ENCODE measurements around the gene EEFSEC. TPM values are rescaled to one million over a fixed set of nuclear protein-coding genes. Genes with fewer than 3 reads are reported as not detected.

Gene EEFSEC
- total RNA-seq, 6 donors from 2014 or later = 14.9 to 38.8 (median 17.9) TPM

DNA sequence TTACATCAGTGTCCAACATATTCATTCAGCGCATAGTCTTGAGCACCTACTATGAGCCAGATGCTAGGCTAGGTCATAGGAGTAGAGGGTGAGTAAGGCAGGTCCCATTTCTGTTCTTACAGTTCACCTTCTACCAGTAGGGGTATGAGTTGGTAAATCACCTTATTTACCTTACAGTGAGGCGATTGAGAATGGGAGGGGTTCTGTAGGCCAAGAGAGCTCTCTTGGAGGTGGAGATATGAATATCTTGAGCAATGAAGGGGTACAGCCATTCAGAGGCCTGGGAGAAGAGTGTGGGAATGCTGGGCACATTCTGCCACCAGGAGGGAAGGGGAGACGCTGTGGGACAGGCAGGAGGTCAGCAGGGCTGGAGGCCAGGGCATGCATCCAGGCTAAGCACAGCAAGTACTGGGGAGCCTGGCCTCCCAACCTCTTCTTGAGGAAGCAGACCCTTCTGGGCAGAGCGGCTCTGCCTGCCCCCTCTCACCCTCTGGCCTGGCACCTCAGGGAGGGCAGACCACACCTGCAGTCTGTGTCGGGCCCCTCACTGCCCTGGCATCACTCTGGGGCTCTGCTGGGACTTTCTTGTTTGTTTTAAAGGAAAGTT lies 123.4 kb downstream of the EEFSEC start:
- Histone ChIP-seq H3K36me3 (peaks cover 0 to 13% (median 4%) of the 10 kb centered on the region in 4 donors), H3K4me3 (no peak overlapping the region), H3K4me1 (peaks cover 8 to 15% (median 10%) of the 10 kb centered on the region in 4 donors), H3K27me3 (no peaks in the 10 kb centered on the region), H3K9me3 (no peaks in the 10 kb centered on the region), H3K27ac (peak overlapping the region in 1 of 4 donors; percentile 28)
- TF ChIP-seq EP300 (IDR thresholded peaks at IDR 0.05) (no peak), POLR2A (IDR thresholded peaks at IDR 0.05) (no peak)
- TF ChIP-seq, protein P1, sequence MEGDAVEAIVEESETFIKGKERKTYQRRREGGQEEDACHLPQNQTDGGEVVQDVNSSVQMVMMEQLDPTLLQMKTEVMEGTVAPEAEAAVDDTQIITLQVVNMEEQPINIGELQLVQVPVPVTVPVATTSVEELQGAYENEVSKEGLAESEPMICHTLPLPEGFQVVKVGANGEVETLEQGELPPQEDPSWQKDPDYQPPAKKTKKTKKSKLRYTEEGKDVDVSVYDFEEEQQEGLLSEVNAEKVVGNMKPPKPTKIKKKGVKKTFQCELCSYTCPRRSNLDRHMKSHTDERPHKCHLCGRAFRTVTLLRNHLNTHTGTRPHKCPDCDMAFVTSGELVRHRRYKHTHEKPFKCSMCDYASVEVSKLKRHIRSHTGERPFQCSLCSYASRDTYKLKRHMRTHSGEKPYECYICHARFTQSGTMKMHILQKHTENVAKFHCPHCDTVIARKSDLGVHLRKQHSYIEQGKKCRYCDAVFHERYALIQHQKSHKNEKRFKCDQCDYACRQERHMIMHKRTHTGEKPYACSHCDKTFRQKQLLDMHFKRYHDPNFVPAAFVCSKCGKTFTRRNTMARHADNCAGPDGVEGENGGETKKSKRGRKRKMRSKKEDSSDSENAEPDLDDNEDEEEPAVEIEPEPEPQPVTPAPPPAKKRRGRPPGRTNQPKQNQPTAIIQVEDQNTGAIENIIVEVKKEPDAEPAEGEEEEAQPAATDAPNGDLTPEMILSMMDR (IDR thresholded peaks at IDR 0.05) = no peak
- peak; percentile 37 to 45 for DNase-seq
- no peak for ATAC-seq (ENCODE audit: low FRiP score in 2 of 2)
- WGBS, 2 donors = 68 to 72% methylated on average over 4 to 5 of the region's 5 CpGs

DNA sequence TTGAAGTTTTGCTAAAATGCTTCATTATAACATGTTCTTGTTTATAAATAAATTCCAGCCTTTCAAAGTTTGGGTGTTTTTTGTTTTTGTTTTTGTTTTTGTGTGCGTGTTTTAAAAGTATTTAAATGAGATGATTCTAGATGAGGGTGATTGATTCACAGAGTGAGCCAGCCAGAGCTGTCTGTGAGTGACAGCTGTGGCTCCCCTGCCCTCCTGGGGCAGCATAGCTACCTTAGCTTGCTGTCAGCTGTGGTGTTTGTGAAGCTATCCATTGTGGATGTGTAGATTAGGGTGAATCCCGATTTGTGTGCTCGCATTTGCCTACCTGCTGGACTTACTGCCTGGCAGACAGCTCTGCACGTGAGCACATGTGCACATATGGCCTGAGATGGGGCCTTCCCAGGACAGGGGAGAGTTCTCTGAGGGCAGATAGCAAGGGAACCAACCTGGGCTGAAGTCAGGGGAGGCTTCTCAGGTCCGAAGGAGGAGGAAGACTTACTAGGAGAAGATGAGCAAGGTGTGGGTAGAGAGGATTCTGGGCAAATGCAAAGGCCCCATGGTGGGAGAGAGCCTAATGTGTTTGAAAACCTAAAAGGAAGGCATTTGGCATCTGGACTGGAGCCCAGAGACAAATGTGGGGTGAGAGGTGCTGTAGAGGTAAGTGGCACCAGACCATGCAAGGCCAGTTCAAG lies 124.2 kb downstream of the EEFSEC start:
- Histone ChIP-seq H3K4me1 (peaks cover 10 to 24% (median 14%) of the 10 kb centered on the region in 4 donors), H3K27ac (no peak overlapping the region), H3K36me3 (peaks cover 0 to 5% (median 3%) of the 10 kb centered on the region in 4 donors), H3K27me3 (no peaks in the 10 kb centered on the region), H3K9me3 (no peaks in the 10 kb centered on the region), H3K4me3 (no peak overlapping the region)
- no peak for ATAC-seq (ENCODE audit: low FRiP score in 2 of 2)
- 94 to 95% methylated on average over 5 of the region's 5 CpGs for WGBS, 2 donors
- DNase-seq = no peak
- TF ChIP-seq POLR2AphosphoS5 (IDR thresholded peaks at IDR 0.05) (no peak), EP300 (IDR thresholded peaks at IDR 0.05) (no peak), POLR2A (IDR thresholded peaks at IDR 0.05) (no peak)
- TF ChIP-seq, protein P1 (IDR thresholded peaks at IDR 0.05) = no peak

DNA sequence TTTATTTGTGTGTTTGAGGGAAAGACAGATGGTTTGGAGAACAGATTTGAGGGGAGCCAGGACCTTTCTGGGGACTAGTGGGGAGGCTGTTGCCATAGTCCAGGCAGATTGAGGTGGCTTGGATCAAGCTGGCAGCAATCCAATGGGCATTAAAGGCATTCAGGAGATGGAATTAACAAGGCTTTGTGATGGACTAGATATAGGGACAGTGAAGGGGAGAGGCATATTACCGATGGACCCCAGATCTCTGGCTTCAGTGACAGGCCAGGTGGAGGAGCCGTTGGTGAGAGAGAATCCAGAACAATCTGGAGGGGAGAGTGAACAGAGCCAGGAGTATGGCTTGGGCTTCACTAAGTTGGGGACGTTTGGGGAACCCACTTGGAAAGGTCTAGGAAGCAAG lies 124.8 kb downstream of the EEFSEC start:
- TF ChIP-seq, protein P1 (IDR thresholded peaks at IDR 0.05) = no peak
- TF ChIP-seq POLR2AphosphoS5 (IDR thresholded peaks at IDR 0.05) (no peak), EP300 (IDR thresholded peaks at IDR 0.05) (no peak), POLR2A (IDR thresholded peaks at IDR 0.05) (no peak)
- ATAC-seq (ENCODE audit: low FRiP score in 2 of 2) = no peak
- H3K9me3 ChIP-seq = no peaks in the 10 kb centered on the region
- H3K4me3 ChIP-seq = no peak overlapping the region
- H3K4me1 ChIP-seq = peaks cover 10 to 28% (median 14%) of the 10 kb centered on the region in 4 donors
- H3K27ac ChIP-seq = no peak overlapping the region
- no peaks in the 10 kb centered on the region for H3K27me3 ChIP-seq
- H3K36me3 ChIP-seq = peaks cover 0 to 5% (median 0%) of the 10 kb centered on the region in 4 donors
- 75 to 82% methylated on average over 3 of the region's 3 CpGs for WGBS, 2 donors
- no peak for DNase-seq

DNA sequence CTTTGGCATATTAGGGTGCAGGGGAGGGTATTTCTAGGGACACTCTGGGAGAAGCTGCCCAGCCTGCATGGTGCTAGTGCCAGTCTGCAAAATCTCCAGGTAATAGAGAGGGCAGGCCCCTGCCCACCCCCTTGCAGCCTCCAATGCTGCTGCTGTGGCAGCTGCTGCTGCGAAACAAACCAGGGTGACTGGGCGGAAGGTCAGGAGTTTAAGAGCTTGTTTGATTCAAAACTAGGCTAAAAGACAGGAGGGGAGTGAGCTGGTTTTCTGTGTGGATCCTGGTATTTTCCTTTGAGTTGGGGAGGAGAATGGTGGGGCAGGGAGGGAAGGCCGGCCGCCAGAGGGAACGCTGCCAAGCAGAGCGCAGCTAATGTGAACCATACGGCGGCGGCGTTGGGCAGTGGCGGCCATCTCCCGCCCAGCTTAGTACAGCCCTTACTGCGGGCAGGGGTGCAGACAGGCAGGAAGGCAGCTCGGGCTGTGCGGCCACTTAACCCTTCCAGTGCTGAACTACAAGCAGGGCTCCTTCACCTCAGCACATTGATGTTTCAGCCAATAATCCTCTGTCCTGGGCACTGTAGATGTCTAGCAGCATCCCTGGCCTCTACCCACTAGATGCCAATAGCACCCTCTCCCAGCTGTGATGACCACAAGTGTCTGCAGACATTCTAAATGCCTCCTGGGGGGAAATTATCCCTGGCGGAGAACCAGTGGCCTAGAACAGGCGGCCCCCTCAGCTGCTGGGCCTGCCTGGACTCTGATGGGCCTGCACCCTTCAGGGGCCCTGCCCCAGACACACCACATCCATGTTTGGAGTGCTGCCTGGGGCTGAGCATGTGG lies 125.7 kb downstream of the EEFSEC start:
- DNase-seq = peak in 1 of 2 donors; percentile 92
- 35 to 59% methylated on average over 15 to 17 of the region's 17 CpGs for WGBS, 2 donors
- H3K27me3 ChIP-seq = no peaks in the 10 kb centered on the region
- H3K27ac ChIP-seq = no peak overlapping the region
- ATAC-seq (ENCODE audit: low FRiP score in 2 of 2) = peak in 1 of 2 donors; percentile 86
- TF ChIP-seq EP300 (IDR thresholded peaks at IDR 0.05) = no peak
- TF ChIP-seq, protein P1 (IDR thresholded peaks at IDR 0.05) = no peak
- TF ChIP-seq POLR2AphosphoS5 (IDR thresholded peaks at IDR 0.05) = no peak
- TF ChIP-seq POLR2A (IDR thresholded peaks at IDR 0.05) = no peak
- H3K36me3 ChIP-seq = peaks cover 0 to 6% (median 0%) of the 10 kb centered on the region in 4 donors
- H3K9me3 ChIP-seq = no peaks in the 10 kb centered on the region
- H3K4me3 ChIP-seq = no peak overlapping the region
- peaks cover 10 to 28% (median 14%) of the 10 kb centered on the region in 4 donors for H3K4me1 ChIP-seq
